Myometrial cell (primary cell): Measurements from ENCODE around the gene E2F2. TPM values are rescaled to one million over a fixed set of nuclear protein-coding genes. Genes with fewer than 3 reads are reported as not detected.

Experiments
- total RNA-seq: library from RNA; depleted of rRNA; stranded (reverse); fragments of >200 nt; gene quantifications from 2 replicates; pipeline ENCODE4 v1.2.3, GENCODE V29; 2015

E2F2 gene, protein sequence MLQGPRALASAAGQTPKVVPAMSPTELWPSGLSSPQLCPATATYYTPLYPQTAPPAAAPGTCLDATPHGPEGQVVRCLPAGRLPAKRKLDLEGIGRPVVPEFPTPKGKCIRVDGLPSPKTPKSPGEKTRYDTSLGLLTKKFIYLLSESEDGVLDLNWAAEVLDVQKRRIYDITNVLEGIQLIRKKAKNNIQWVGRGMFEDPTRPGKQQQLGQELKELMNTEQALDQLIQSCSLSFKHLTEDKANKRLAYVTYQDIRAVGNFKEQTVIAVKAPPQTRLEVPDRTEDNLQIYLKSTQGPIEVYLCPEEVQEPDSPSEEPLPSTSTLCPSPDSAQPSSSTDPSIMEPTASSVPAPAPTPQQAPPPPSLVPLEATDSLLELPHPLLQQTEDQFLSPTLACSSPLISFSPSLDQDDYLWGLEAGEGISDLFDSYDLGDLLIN
- total RNA-seq, result 0.53 and 0.86 TPM in 2 replicates

DNA sequence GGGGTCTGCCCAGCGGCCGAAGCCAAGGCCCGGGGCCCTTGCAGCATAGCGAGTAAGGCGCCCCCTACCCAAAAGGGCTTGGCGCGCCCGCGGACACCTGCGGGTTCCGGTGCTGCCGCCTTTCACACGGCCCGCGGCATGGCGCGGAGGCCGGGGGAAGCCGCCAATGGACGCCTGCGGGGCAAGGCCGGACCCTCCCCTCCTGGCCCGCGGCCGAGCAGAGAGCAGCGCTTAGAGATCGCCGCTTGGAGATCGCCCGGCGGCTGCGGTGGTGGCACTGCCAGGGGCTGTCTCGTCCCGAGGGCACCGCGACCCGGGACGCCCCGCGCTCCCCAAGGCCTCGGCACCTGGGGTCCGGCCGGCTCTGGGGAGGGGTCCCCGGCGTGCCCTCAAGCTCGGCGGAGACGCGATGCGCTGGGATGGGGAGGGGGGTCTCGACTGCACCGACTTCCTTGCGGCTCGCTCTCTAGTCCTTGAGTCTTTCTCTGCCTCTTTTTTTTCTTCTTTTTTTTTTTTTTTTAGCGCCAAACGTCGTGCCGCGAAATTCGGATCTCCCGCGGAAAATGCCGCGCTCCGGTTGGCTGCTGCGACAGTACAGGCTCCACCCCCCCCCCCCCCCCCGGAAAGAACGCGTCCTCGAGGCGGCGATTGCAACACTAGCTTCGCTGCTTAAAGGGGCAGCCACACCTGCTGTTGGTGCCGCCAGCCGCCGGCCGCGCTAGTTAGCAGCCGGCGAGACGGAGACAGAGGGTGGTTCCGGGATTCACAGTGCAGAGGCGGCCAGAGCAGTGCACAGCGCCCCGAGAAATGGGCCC is at the start of gene E2F2:
Gene E2F2, minus strand, starts transcription at position 487 of the 815 bp plus-strand sequence. Its CDS starts 440 bp downstream, at position 47.

DNA sequence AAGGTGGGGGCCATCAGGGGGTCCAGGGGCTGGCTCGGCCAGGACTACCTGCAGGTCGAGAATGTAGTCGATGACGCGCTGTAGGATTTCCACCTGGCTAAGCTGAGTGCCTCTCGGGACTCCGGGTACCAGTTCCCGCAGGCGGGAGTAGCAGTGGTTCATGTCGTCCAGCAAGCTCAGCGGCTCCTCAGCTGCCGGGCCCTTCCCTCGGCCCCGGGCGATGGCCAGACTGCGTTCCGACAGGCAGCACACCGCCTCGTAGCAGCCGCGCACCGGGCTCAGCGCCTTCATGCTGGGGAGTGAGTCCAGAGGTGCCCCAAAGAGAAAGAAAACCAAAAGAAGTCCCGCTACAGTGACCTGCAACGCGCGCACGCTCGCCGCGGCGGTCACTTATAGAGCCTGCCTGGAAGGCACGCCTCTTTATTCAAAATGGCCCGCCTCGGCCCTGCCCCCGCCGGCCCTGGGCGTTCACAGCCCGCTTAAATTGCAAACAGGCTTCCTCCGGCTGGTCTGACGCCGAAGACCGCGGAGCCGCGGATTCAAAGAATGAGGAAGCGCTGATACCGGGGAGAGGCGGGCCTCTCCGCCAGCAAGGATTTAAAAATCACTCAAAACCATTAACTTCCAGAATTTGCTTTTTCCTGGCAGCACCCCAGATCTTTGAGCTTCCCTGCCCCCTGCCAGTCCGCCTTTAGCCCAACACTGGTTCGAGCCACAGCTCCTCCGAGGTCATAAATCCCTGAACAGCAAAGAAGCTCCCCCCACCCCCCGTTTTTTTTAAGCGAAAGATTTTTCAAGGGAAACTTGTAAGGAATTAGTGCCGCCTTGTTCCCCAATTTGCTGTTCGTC is 28.3 kb upstream of the E2F2 start, which contains the start of gene ID3:
Gene ID3, minus strand, starts transcription at position 366 of the 849 bp plus-strand sequence. Its CDS starts 75 bp downstream, at position 291.

DNA sequence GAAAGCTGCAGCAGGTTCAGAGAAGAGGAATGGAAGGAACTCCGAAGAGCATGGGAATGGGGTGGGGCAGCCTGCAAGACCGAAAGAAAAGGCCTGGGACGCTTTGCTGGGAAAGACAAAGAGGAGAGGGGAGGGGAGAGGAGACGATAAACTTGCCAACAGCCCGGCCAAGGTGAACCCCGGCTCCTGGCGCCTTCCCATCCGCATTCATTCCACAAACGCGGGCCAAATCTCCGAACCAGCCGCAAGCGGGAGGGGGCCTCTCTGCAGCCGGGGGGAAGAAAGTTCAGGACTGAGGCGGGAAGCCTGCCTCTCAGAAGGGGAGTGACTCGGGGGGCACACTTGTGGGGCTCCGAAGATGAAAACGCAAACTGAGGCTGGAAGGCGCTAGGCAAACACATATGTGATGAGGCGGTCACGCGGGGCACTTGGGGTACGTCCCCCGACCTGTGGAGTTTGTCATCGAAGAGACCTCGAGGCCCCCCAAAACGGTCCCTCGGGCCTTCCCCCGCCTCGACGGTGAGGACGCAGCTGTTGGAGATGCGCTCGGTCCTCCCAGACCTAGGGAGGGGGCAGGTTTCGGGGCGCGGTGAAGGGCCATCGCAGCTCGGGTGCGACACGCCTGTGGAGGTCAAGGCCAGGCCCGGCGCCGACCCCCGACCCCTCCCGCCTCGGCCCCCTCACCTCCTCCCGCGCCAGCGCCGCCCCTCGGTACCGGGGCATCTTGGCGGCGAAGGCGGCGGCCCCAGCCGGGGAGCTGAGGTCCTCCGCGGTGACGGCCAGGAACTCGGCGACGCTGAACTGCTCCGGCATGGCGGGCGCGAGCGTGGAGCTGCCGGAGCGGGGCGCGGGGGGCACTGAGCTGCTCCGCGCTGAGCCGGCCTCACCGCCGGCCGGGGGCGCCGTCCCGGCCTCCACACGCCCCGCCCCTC is 47.4 kb downstream of the E2F2 start, which contains the start of gene ASAP3:
Gene ASAP3, minus strand, starts transcription at position 859 of the 932 bp plus-strand sequence. Its CDS starts 46 bp downstream, at position 813.

Other genes starting within 250 kb of the E2F2 start
- gene HNRNPR, start 186.9 kb downstream of the E2F2 start, total RNA-seq, result 63.1 and 86.5 TPM in 2 replicates
- 5.8 and 9.7 TPM in 2 replicates for gene ZNF436, start 161.4 kb downstream of the E2F2 start, total RNA-seq
- 3.0 and 4.6 TPM in 2 replicates for gene TCEA3, start 106.5 kb downstream of the E2F2 start, total RNA-seq
- gene ASAP3, start 47.1 kb downstream of the E2F2 start, total RNA-seq, result 35.7 and 39.3 TPM in 2 replicates
- 33.7 and 41.8 TPM in 2 replicates for gene ID3, start 28.3 kb upstream of the E2F2 start, total RNA-seq
- 860 and 1,006 TPM in 2 replicates for gene RPL11, start 160.6 kb upstream of the E2F2 start, total RNA-seq
- 19.3 and 27.1 TPM in 2 replicates for gene ELOA, start 212.2 kb upstream of the E2F2 start, total RNA-seq
- 40.4 and 44.1 TPM in 2 replicates for gene PITHD1, start 247.2 kb upstream of the E2F2 start, total RNA-seq